Stomach (tissue), 4 donors: ENCODE data around the gene PPP5C.

Experiments
- POLR2A ChIP-seq, 4 donors: fragments of 450-650 bp; IDR thresholded peaks; one replicate each; pipeline ENCODE4 v1.6.1; 2016; ENCODE audit warnings: antibody characterized with exemption in 4 of 4, control low read depth in 2 of 4, mild to moderate bottlenecking in 1 of 4, moderate library complexity in 1 of 4
- TF ChIP-seq, protein P1 (sequence below), 7 experiments: fragments of 450-650 bp in 4 of 7; fragments of 200-600 bp in 3 of 7; sonication (generic) in 3 of 7; IDR thresholded peaks; one replicate each; pipeline ENCODE4 v1.5.1; 2016 to 2019; ENCODE audit warnings: antibody characterized with exemption in 7 of 7, control low read depth in 2 of 7, mild to moderate bottlenecking in 1 of 7

DNA sequence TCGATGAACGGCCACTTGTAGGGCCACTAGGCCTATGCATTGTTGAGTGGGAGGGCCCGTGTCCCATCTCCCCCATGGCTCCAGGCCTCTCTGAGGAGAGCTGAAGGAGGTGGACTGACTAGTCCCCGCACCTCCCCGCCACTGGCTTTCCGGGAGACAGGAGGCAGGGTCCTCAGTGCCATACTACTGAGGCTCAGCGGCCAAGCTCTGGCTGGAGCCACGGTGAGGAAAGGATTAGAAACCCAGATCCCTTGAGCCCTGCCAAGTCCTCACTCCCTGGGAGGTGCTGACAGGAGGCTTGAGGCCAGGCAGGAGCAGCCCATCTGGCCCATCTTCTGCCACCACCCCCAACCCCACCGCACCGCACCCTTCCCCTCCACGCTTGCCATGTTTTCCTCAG lies 37.5 kb downstream of the PPP5C start:
- no peak for TF ChIP-seq POLR2A (IDR thresholded peaks at IDR 0.05)
- TF ChIP-seq, protein P1, sequence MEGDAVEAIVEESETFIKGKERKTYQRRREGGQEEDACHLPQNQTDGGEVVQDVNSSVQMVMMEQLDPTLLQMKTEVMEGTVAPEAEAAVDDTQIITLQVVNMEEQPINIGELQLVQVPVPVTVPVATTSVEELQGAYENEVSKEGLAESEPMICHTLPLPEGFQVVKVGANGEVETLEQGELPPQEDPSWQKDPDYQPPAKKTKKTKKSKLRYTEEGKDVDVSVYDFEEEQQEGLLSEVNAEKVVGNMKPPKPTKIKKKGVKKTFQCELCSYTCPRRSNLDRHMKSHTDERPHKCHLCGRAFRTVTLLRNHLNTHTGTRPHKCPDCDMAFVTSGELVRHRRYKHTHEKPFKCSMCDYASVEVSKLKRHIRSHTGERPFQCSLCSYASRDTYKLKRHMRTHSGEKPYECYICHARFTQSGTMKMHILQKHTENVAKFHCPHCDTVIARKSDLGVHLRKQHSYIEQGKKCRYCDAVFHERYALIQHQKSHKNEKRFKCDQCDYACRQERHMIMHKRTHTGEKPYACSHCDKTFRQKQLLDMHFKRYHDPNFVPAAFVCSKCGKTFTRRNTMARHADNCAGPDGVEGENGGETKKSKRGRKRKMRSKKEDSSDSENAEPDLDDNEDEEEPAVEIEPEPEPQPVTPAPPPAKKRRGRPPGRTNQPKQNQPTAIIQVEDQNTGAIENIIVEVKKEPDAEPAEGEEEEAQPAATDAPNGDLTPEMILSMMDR (IDR thresholded peaks at IDR 0.05): no peak
